Left forelimb (tissue), 1 donor: Measurements from ENCODE around the gene ALK.
"Not testable (repeated sequence)": the region's sequence is repeated elsewhere in the genome, so short reads cannot be mapped to it uniquely, and the experiment has no call there.

ENCODE experiments used
- DNase-seq: peaks from one replicate; pipeline ENCODE4 v3.0.0-alpha.2; 2018; ENCODE audit warnings: low spot score

Gene ALK

GRCh38 chr2:29841386-29842004, 79.9 kb downstream of the ALK start:
- no peak for DNase-seq

- no peak for DNase-seq
Observed at GRCh38 chr2:29839306-29839705, 82.1 kb downstream of the ALK start.

GRCh38 chr2:29837925-29838324, 83.5 kb downstream of the ALK start:
- no peak for DNase-seq

GRCh38 chr2:29834624-29835023, 86.8 kb downstream of the ALK start:
- no peak for DNase-seq

- DNase-seq = no peak
Observed at GRCh38 chr2:29834036-29834540, 87.3 kb downstream of the ALK start.

- no peak for DNase-seq
Observed at GRCh38 chr2:29831560-29831959, 89.8 kb downstream of the ALK start.

- no peak for DNase-seq
Observed at GRCh38 chr2:29829841-29830240, 91.5 kb downstream of the ALK start.

- DNase-seq = not testable (repeated sequence)
Observed at GRCh38 chr2:29824145-29824544, 97.2 kb downstream of the ALK start.

GRCh38 chr2:29821591-29821990, 99.8 kb downstream of the ALK start:
- no peak for DNase-seq

GRCh38 chr2:29819570-29819969, 101.8 kb downstream of the ALK start:
- no peak for DNase-seq

- DNase-seq = no peak
Observed at GRCh38 chr2:29817801-29818680, 103.3 kb downstream of the ALK start.

GRCh38 chr2:29817299-29817698, 104.1 kb downstream of the ALK start:
- DNase-seq = no peak

GRCh38 chr2:29816651-29817050, 104.7 kb downstream of the ALK start:
- no peak for DNase-seq

GRCh38 chr2:29811378-29811777, 110.0 kb downstream of the ALK start:
- DNase-seq = no peak

- no peak for DNase-seq
Observed at GRCh38 chr2:29810956-29811355, 110.4 kb downstream of the ALK start.

GRCh38 chr2:29808321-29808720, 113.1 kb downstream of the ALK start:
- no peak for DNase-seq

- DNase-seq = no peak
Observed at GRCh38 chr2:29807082-29807481, 114.3 kb downstream of the ALK start.

GRCh38 chr2:29806461-29806860, 114.9 kb downstream of the ALK start:
- no peak for DNase-seq

- no peak for DNase-seq
Observed at GRCh38 chr2:29804671-29805070, 116.7 kb downstream of the ALK start.

GRCh38 chr2:29803537-29803936, 117.8 kb downstream of the ALK start:
- DNase-seq = no peak

- DNase-seq = no peak
Observed at GRCh38 chr2:29802986-29803385, 118.4 kb downstream of the ALK start.

GRCh38 chr2:29799628-29800027, 121.8 kb downstream of the ALK start:
- no peak for DNase-seq

GRCh38 chr2:29797916-29798315, 123.5 kb downstream of the ALK start:
- no peak for DNase-seq
